A549 treated with ZK216348 at 1 μM for 4 hours (cell line): ENCODE results near the gene CHIC1. TPM values are rescaled to one million over a fixed set of nuclear protein-coding genes. Genes with fewer than 3 reads are reported as not detected.

Experiments
- total RNA-seq: library from RNA; stranded (reverse); fragments of 200-300 nt; extraction: Qiagen RNA extraction; gene quantifications from 5 replicates; pipeline ENCODE4 v1.2.3, GENCODE V29; 2022; ENCODE audit warnings: low read depth

CHIC1 gene
- total RNA-seq = 3.9 to 6.3 TPM (median 4.2 TPM) in 5 replicates

GRCh38 chrX:73562984-73563737 lies at the start of gene CHIC1:
Gene CHIC1, plus strand, starts transcription at chrX:73563197. Its CDS starts 88 bp downstream, at chrX:73563285.

Other genes with a start within 250 kb of the CHIC1 start
- not detected in 5 replicates for gene CDX4, start 116.1 kb upstream of the CHIC1 start, total RNA-seq